ENCODE data around the gene TICAM1.
A peak's percentile ranks its signal among the peaks of the same experiment; 100 is the strongest.
"Not testable (repeated sequence)": the region's sequence is repeated elsewhere in the genome, so short reads cannot be mapped to it uniquely, and the experiment has no call there.

The TICAM1 gene

DNA sequence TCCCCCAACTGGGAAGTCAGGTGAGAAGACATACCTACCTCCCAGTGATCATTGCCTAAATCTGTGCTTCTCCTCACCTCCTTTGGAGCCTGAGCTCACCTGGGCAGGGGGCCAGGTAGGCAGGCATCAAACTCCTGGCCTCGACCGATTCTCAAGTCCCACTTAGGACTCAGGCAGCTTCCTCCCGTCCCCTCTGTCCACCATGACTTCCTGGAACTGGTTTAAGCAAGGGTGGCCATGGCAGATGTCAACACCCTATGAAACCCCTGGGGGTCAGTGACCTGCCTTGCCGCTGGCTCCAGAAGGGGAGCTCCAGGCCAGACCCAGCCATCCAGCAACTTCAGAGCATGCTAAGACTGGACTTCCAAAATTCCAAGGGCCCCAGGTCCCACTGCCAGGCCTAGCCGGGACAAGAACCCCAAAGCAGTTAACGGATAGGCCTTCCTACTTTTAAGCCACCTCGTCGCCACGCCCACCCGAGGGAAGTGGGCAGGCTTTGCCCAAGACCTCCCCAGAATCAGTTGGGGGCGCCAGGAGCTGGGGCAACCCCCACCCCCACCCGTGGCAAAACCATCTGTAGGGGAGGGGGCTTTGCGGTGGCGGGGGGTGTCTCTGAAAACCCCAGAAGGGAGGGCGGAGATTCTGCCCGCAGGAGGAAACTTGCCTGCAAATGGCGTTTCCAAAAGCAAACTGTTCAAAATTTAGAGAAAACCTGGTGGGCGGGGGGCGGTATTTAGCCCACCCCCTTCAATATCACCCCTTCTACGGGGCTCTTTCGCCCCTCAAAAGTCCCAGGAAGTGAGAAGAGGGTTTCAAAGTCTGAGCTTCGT lies 35.3 kb upstream of the TICAM1 start:
- H3K9ac ChIP-seq (ENCODE audit: low read depth, low read length): peak overlapping the region; percentile 68
- H3K27me3 ChIP-seq (ENCODE audit: insufficient read depth, low read length): no peaks in the 10 kb centered on the region
- H3K27ac ChIP-seq (ENCODE audit: low read depth, low read length): peak overlapping the region; percentile 51; the same call in 1 of the 2 replicates
- H3K36me3 ChIP-seq (ENCODE audit: insufficient read depth, low read length): no peaks in the 10 kb centered on the region
- H3K4me1 ChIP-seq (ENCODE audit: insufficient read depth, low read length): peaks cover 7% of the 10 kb centered on the region
- 12% methylated on average over 17 of the region's 22 CpGs for WGBS
- H3K9me3 ChIP-seq (ENCODE audit: insufficient read depth, low read depth, low read length): no peaks in the 10 kb centered on the region
- peak overlapping the region; percentile 93 for H3K4me3 ChIP-seq (ENCODE audit: low read length)

DNA sequence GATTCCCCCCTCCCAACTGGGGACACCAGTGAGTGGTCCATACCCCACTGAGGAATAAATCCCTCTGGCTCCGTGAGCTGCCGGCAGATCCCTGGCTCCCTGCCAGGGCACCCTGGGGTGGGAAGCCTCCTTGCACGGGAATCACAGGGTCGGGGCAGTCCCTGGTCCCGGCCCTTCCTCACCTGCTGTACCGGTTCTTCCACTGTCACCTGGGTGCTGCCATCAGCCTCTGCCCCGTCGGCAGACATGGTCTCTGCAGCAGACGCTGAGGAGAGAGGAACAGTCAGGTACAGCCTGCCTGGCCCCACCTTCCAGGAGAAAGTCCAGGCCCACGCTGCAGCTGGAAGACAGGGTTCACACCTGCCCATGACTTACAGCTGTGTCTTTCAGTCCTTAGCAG lies 29.6 kb upstream of the TICAM1 start:
- no peaks in the 10 kb centered on the region for H3K9me3 ChIP-seq (ENCODE audit: insufficient read depth, low read depth, low read length)
- H3K4me3 ChIP-seq (ENCODE audit: low read length): no peak overlapping the region
- H3K36me3 ChIP-seq (ENCODE audit: insufficient read depth, low read length): peaks cover 34% of the 10 kb centered on the region
- 90% methylated on average over 10 of the region's 10 CpGs for WGBS
- H3K27ac ChIP-seq (ENCODE audit: low read depth, low read length): no peak overlapping the region
- H3K9ac ChIP-seq (ENCODE audit: low read depth, low read length): no peak overlapping the region
- H3K27me3 ChIP-seq (ENCODE audit: insufficient read depth, low read length): no peaks in the 10 kb centered on the region
- H3K4me1 ChIP-seq (ENCODE audit: insufficient read depth, low read length): peaks cover under 1% of the 10 kb centered on the region; the same call in 1 of the 2 replicates

DNA sequence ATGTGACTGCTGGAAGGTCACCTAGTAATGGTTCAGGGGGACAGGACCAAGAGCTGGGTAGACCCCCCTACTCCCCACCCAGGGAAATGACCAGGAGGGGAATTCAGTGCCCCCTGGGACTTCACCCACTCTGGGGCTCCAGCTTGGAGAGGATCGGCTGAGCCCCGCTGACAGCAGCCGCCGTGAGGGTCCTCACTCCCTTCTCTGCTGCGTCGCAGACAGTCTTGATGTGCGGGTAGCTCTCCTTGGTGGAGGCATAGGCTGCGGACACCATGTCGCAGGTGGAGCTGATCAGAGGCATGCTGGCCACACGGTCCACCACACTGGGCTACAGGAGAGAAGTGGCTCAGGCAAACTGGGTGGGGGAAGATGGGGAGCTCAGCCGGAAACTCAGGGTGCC lies 28.2 kb upstream of the TICAM1 start:
- 96% methylated on average over 11 of the region's 11 CpGs for WGBS
- Histone ChIP-seq H3K4me3 (ENCODE audit: low read length) (no peak overlapping the region), H3K27ac (ENCODE audit: low read depth, low read length) (no peak overlapping the region), H3K9ac (ENCODE audit: low read depth, low read length) (no peak overlapping the region), H3K27me3 (ENCODE audit: insufficient read depth, low read length) (no peaks in the 10 kb centered on the region), H3K4me1 (ENCODE audit: insufficient read depth, low read length) (no peaks in the 10 kb centered on the region), H3K36me3 (ENCODE audit: insufficient read depth, low read length) (peaks cover 46% of the 10 kb centered on the region), H3K9me3 (ENCODE audit: insufficient read depth, low read depth, low read length) (no peaks in the 10 kb centered on the region)

DNA sequence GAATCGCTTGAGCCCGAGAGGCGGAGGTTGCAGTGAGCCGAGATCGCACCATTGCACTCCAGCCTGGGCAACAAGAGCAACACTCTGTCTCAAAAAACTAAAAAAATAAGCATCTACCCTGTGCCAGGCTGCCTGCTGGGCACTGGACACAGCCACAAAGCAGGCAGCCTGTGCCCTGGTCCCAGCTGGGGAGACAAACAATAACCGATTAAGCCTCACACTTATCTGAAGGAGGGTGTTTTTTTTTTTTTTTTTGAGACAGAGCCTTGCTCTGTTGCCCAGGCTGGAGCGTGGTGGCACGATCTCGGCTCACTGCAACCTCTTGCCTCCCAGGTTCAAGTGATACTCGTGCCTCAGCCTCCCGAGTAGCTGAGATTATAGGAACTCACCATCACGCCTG lies 25.0 kb upstream of the TICAM1 start:
- H3K4me1 ChIP-seq (ENCODE audit: insufficient read depth, low read length); H3K27ac ChIP-seq (ENCODE audit: low read depth, low read length); H3K9ac ChIP-seq (ENCODE audit: low read depth, low read length); H3K4me3 ChIP-seq (ENCODE audit: low read length); H3K27me3 ChIP-seq (ENCODE audit: insufficient read depth, low read length); H3K9me3 ChIP-seq (ENCODE audit: insufficient read depth, low read depth, low read length): not testable (repeated sequence)
- H3K36me3 ChIP-seq (ENCODE audit: insufficient read depth, low read length): peaks cover 54% of the 10 kb centered on the region
- 92% methylated on average over 12 of the region's 12 CpGs for WGBS

DNA sequence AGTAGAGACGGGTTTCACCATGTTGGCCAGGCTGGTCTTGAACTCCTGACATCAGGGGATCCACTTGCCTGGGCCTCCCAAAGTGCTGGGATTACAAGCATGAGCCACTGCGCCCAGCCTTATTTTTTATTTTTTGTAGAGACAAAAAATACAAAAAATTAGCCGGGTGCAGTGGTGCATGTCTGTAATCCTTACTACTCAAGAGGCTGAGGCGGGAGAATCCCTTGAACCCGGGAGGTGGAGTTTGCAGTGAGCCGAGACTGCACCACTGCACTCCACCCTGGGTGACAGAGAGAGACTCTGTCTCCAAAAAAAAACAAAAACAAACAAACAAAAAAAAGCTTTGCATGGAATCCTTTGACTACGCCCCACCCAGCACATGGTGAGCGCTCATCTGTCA lies 22.0 kb upstream of the TICAM1 start:
- WGBS: 86% methylated on average over 8 of the region's 8 CpGs
- H3K9me3 ChIP-seq (ENCODE audit: insufficient read depth, low read depth, low read length); H3K4me3 ChIP-seq (ENCODE audit: low read length); H3K9ac ChIP-seq (ENCODE audit: low read depth, low read length); H3K27me3 ChIP-seq (ENCODE audit: insufficient read depth, low read length); H3K27ac ChIP-seq (ENCODE audit: low read depth, low read length); H3K4me1 ChIP-seq (ENCODE audit: insufficient read depth, low read length): not testable (repeated sequence)
- H3K36me3 ChIP-seq (ENCODE audit: insufficient read depth, low read length): peaks cover 43% of the 10 kb centered on the region

DNA sequence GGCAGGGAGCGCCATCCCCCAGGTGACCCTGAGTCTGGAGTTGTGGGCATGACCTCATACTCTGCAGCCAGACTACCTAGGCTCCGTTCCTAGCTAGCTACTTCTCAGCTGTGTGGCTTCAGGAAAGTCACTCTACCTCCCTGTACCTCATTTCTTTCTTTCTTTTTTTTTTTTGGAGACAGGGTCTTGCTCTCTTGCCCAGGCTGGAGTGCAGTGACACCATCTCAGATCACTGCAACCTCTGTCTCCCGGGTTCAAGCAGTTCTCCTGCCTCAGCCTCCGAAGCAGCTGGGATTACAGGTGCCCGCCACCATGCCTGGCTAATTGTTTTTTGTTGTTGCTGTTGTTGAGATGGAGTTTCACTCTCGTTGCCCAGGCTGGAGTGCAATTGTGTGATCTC lies 21.0 kb upstream of the TICAM1 start:
- H3K4me1 ChIP-seq (ENCODE audit: insufficient read depth, low read length): no peaks in the 10 kb centered on the region
- peaks cover 52% of the 10 kb centered on the region for H3K36me3 ChIP-seq (ENCODE audit: insufficient read depth, low read length)
- H3K4me3 ChIP-seq (ENCODE audit: low read length): no peak overlapping the region
- H3K27ac ChIP-seq (ENCODE audit: low read depth, low read length): no peak overlapping the region
- 94% methylated on average over 6 of the region's 6 CpGs for WGBS
- no peak overlapping the region for H3K9ac ChIP-seq (ENCODE audit: low read depth, low read length)
- no peaks in the 10 kb centered on the region for H3K27me3 ChIP-seq (ENCODE audit: insufficient read depth, low read length)
- H3K9me3 ChIP-seq (ENCODE audit: insufficient read depth, low read depth, low read length): no peaks in the 10 kb centered on the region

DNA sequence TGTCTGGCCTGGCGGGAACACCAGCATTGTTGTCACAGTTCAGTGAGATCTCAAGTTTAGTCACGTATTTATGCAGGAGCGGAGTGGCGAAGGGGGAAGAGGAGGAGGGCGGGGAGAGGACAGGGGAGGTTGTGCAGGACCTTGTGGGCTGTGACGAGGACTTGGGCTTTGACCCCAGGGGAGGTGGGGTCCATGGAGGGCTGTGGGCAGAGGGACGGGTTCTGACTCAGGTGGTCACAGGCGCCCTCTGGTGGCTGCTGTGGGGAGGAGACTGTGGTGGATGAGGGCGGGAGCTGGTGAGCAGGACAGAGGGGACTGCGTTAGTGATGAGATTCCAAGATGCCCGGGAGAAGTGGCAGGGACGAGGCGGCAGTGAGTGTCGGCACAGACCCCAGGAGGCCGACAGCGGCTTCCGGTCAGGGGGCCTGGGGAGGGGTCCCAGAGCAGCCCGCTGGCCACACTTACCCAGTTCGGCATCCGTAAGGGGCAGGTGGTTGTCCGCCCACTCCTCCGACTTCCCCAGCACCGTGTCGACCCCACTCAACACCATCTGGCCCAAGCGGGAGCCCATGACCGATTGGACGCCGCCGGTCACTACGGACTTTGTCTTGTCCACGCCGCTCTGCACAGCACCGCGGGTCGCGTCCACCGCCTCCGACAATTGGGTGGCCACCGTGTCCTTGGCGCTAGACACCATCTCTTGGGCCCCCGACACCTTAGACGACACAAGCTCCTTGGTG lies 20.2 kb upstream of the TICAM1 start:
- 76% methylated on average over 42 of the region's 42 CpGs for WGBS
- no peak overlapping the region for H3K9ac ChIP-seq (ENCODE audit: low read depth, low read length)
- H3K36me3 ChIP-seq (ENCODE audit: insufficient read depth, low read length): peaks cover 49% of the 10 kb centered on the region
- H3K4me3 ChIP-seq (ENCODE audit: low read length): no peak overlapping the region
- H3K4me1 ChIP-seq (ENCODE audit: insufficient read depth, low read length): no peaks in the 10 kb centered on the region
- no peak overlapping the region for H3K27ac ChIP-seq (ENCODE audit: low read depth, low read length)
- no peaks in the 10 kb centered on the region for H3K9me3 ChIP-seq (ENCODE audit: insufficient read depth, low read depth, low read length)
- H3K27me3 ChIP-seq (ENCODE audit: insufficient read depth, low read length): no peaks in the 10 kb centered on the region

DNA sequence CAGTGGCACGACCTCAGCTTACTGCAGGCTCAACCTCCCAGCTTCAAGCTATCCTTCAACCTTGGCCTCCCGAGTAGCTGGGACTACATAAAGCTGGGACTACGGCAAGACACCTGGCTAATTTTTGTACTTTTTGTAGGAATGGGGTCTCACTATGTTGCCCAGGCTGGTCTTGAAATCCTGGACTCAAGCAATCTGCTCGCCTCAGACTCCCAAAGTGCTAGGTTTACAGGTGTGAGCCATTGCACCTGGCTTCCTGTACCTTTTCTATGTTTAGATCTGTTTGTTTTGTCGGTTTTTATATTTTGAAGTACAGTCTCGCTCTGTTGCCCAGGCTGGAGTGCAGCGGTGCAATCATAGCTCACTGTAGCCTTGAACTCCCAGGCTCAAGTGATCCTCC lies 17.5 kb upstream of the TICAM1 start:
- Histone ChIP-seq H3K9ac (ENCODE audit: low read depth, low read length) (no peak overlapping the region), H3K4me3 (ENCODE audit: low read length) (no peak overlapping the region), H3K9me3 (ENCODE audit: insufficient read depth, low read depth, low read length) (no peaks in the 10 kb centered on the region), H3K27me3 (ENCODE audit: insufficient read depth, low read length) (no peaks in the 10 kb centered on the region), H3K27ac (ENCODE audit: low read depth, low read length) (no peak overlapping the region), H3K4me1 (ENCODE audit: insufficient read depth, low read length) (no peaks in the 10 kb centered on the region), H3K36me3 (ENCODE audit: insufficient read depth, low read length) (peaks cover 50% of the 10 kb centered on the region)
- WGBS: 95% methylated on average over 7 of the region's 7 CpGs

DNA sequence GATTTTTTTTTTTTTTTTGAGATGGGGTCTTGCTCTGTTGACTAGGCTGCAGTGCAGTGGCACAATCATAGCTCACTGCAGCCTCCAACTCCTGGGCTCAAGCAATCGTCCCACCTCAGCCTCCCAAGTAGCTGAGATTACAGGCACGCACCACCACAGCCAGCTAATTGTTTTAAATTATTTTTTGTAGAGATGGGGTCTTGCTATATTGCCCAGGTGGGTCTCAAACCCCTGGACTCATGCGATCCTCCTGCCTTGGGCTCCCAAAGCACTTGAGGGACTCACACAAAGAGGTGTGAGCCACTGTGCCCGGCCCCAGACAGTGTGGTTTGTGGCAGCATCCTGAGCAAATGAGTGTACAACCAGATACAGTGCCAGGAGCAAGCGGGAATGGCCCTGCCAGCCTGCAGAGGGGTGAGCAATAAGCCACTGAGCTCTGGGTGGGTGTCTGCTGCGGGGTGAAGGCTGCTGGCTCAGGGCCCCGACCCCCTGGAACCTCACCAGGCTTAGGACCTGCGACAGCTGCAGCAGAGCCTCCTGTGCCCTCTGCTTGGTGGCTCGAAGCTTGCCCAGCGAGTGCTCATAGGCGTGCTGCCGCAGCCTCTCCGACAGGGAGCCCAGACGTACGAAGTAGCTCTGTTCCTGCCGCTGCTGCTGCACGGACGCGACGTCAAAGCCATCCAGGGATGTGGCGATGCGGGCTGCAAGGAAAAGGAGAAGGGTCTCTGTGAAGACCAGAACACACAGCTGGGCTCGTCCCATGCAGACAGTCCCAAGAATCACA lies 15.9 kb upstream of the TICAM1 start:
- no peak overlapping the region for H3K27ac ChIP-seq (ENCODE audit: low read depth, low read length)
- no peaks in the 10 kb centered on the region for H3K4me1 ChIP-seq (ENCODE audit: insufficient read depth, low read length)
- peaks cover 58% of the 10 kb centered on the region for H3K36me3 ChIP-seq (ENCODE audit: insufficient read depth, low read length)
- no peak overlapping the region for H3K9ac ChIP-seq (ENCODE audit: low read depth, low read length)
- WGBS: 97% methylated on average over 22 of the region's 23 CpGs
- no peaks in the 10 kb centered on the region for H3K9me3 ChIP-seq (ENCODE audit: insufficient read depth, low read depth, low read length)
- H3K27me3 ChIP-seq (ENCODE audit: insufficient read depth, low read length): no peaks in the 10 kb centered on the region
- H3K4me3 ChIP-seq (ENCODE audit: low read length): no peak overlapping the region

DNA sequence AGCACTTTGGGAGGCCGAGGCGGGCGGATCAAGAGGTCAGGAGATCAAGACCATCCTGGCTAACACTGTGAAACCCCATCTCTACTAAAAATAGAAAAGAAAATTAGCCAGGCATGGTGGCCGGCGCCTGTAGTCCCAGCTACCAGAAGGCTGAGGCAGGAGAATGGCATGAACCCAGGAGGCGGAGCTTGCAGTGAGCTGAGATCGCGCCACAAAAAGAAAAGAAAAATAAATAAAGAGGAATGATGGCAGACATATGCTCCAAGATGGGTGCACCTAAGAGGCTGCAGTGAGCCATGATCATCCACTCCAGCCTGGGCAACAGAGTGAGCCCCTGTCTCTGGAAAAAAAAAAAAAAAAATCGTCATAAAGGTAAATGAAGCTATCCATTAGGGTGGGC lies 14.5 kb upstream of the TICAM1 start:
- H3K9ac ChIP-seq (ENCODE audit: low read depth, low read length); H3K4me1 ChIP-seq (ENCODE audit: insufficient read depth, low read length); H3K9me3 ChIP-seq (ENCODE audit: insufficient read depth, low read depth, low read length); H3K4me3 ChIP-seq (ENCODE audit: low read length); H3K27me3 ChIP-seq (ENCODE audit: insufficient read depth, low read length); H3K27ac ChIP-seq (ENCODE audit: low read depth, low read length): not testable (repeated sequence)
- WGBS: 97% methylated on average over 8 of the region's 9 CpGs
- peaks cover 63% of the 10 kb centered on the region for H3K36me3 ChIP-seq (ENCODE audit: insufficient read depth, low read length)

All from HUES64 (cell line).